GM18517 (cell line): ENCODE results near the gene TMEM132D.

Experiments used
- ATAC-seq: cut with Tn5 transposase; IDR thresholded peaks from one replicate; pipeline ENCODE4 v1.9.1; 2021; ENCODE audit warnings: mild to moderate bottlenecking, moderate library complexity; ENCODE audit not compliant: unreplicated experiment

The TMEM132D gene

GRCh38 chr12:129373746-129374145 lies 530.1 kb downstream of the TMEM132D start:
- no peak for ATAC-seq

- no peak for ATAC-seq
These were observed 530.9 kb downstream of the TMEM132D start for GRCh38 chr12:129372876-129373275.

- no peak for ATAC-seq
These were observed 531.5 kb downstream of the TMEM132D start for GRCh38 chr12:129372348-129372747.

GRCh38 chr12:129371268-129371667 lies 532.6 kb downstream of the TMEM132D start:
- no peak for ATAC-seq

GRCh38 chr12:129366656-129367055 lies 537.2 kb downstream of the TMEM132D start:
- ATAC-seq = no peak

GRCh38 chr12:129363041-129363440 lies 540.8 kb downstream of the TMEM132D start:
- ATAC-seq = no peak

GRCh38 chr12:129357233-129357632 lies 546.6 kb downstream of the TMEM132D start:
- no peak for ATAC-seq

GRCh38 chr12:129351481-129351880 lies 552.3 kb downstream of the TMEM132D start:
- ATAC-seq = no peak

- no peak for ATAC-seq
These were observed 564.5 kb downstream of the TMEM132D start for GRCh38 chr12:129339336-129339735.

- no peak for ATAC-seq
These were observed 566.4 kb downstream of the TMEM132D start for GRCh38 chr12:129337413-129337812.

GRCh38 chr12:129335773-129336172 lies 568.1 kb downstream of the TMEM132D start:
- ATAC-seq = no peak

GRCh38 chr12:129332286-129332685 lies 571.5 kb downstream of the TMEM132D start:
- no peak for ATAC-seq

GRCh38 chr12:129331356-129332085 lies 572.3 kb downstream of the TMEM132D start:
- ATAC-seq = no peak

- ATAC-seq = no peak
These were observed 575.6 kb downstream of the TMEM132D start for GRCh38 chr12:129328235-129328634.

- no peak for ATAC-seq
These were observed 578.3 kb downstream of the TMEM132D start for GRCh38 chr12:129325566-129325965.

- no peak for ATAC-seq
These were observed 591.8 kb downstream of the TMEM132D start for GRCh38 chr12:129312048-129312447.

GRCh38 chr12:129310346-129310745 lies 593.5 kb downstream of the TMEM132D start:
- no peak for ATAC-seq

GRCh38 chr12:129305851-129306250 lies 598.0 kb downstream of the TMEM132D start:
- no peak for ATAC-seq

GRCh38 chr12:129304529-129304928 lies 599.3 kb downstream of the TMEM132D start:
- ATAC-seq = no peak

GRCh38 chr12:129300011-129300410 lies 603.8 kb downstream of the TMEM132D start:
- ATAC-seq = no peak

GRCh38 chr12:129298921-129299320 lies 604.9 kb downstream of the TMEM132D start:
- ATAC-seq = no peak

GRCh38 chr12:129296671-129297070 lies 607.2 kb downstream of the TMEM132D start:
- ATAC-seq = no peak

GRCh38 chr12:129294868-129295267 lies 609.0 kb downstream of the TMEM132D start:
- no peak for ATAC-seq
